Activated CD4-positive, alpha-beta T cell treated with anti-CD3 and anti-CD28 coated beads for 36 hours (primary cell): Measurements from ENCODE around the gene UBB. TPM values are rescaled to one million over a fixed set of nuclear protein-coding genes. Genes with fewer than 3 reads are reported as not detected.
"Not testable (repeated sequence)": the region's sequence is repeated elsewhere in the genome, so short reads cannot be mapped to it uniquely, and the experiment has no call there.

ENCODE experiments used
- ATAC-seq: fragments of 200-7000 bp; cut with Tn5 transposase; one replicate; pipeline ENCODE4 v1.10.0; 2021; ENCODE audit warnings: mild to moderate bottlenecking, moderate library complexity
- CTCF ChIA-PET: fragments of 350-600 bp; sonication (Branson Sonifier 250); formaldehyde crosslinking; loops from one replicate; lab custom pipeline; 2021; ENCODE audit warnings: antibody characterized with exemption; lab: Charles Lee
- POLR2A ChIA-PET: fragments of 350-600 bp; sonication (Branson Sonifier 250); formaldehyde crosslinking; loops from one replicate; lab custom pipeline; 2021; ENCODE audit warnings: antibody characterized with exemption, inconsistent platforms; lab: Charles Lee
- DNase-seq: peaks from one replicate; pipeline ENCODE4 v3.0.0-alpha.2; 2020
- H3K27ac Mint-ChIP-seq: one replicate; pipeline ENCODE4 v1.8.0; 2021; ENCODE audit warnings: mixed read lengths
- H3K27me3 Mint-ChIP-seq: one replicate; pipeline ENCODE4 v1.8.0; 2021; ENCODE audit warnings: mixed read lengths
- H3K36me3 Mint-ChIP-seq: one replicate; pipeline ENCODE4 v1.8.0; 2021; ENCODE audit warnings: low read depth, mixed read lengths
- H3K4me1 Mint-ChIP-seq: one replicate; pipeline ENCODE4 v1.8.0; 2021; ENCODE audit warnings: mixed read lengths
- H3K4me3 Mint-ChIP-seq: one replicate; pipeline ENCODE4 v1.8.0; 2021; ENCODE audit warnings: mild to moderate bottlenecking, moderate library complexity, mixed read lengths
- H3K9me3 Mint-ChIP-seq: one replicate; pipeline ENCODE4 v1.8.0; 2021; ENCODE audit warnings: low read depth, mixed read lengths
- intact Hi-C, 2 experiments: fragments of 100-400 bp; cut with DNase I in 1 of 2; cut with micrococcal nuclease in 1 of 2; formaldehyde crosslinking; loops; one replicate each; pipeline versions ENCODE4 v1.14.2 to v1.15.1; 2022 to 2024; cut with DNase I, micrococcal nuclease
- total RNA-seq, 2 experiments: library from RNA; stranded (reverse); gene quantifications; one replicate each; pipeline ENCODE4 v1.2.3, GENCODE V29; 2021

UBB gene
- total RNA-seq, 2 experiments from 2014 or later, result 1,578 to 1,806 TPM

DNA sequence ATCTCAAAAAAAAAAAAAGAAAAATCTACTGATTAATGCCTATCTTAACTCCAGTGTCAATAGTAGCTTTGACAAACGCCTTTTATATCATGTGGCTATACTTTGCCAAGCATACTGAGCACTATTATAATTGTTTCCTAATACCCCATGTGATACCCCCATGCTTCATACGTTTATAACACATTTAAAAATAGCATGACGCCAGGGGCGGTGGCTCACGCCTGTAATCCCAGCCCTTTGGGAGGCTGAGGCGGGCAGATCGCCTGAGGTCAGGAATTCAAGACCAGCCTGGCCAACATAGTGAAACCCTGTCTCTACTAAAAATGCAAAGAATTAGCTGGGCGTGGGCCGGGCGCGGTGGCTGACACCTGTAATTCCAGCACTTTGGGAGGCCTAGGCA, 11.6 kb downstream of the UBB start:
- H3K36me3 Mint-ChIP-seq, intact Hi-C loops, ATAC-seq, H3K4me1 Mint-ChIP-seq, H3K27ac Mint-ChIP-seq, DNase-seq, H3K27me3 Mint-ChIP-seq, H3K4me3 Mint-ChIP-seq, H3K9me3 Mint-ChIP-seq: not testable (repeated sequence)
- ChIA-PET CTCF (interaction anchor here (0.8 kb wide), 1 partner anchor 782 kb away, joined by 3 read pairs; no protein-coding TSS in a partner anchor), POLR2A (interaction anchor here (0.7 kb wide), 1 partner anchor 46 kb away, joined by 5 read pairs; no protein-coding TSS in a partner anchor)

DNA sequence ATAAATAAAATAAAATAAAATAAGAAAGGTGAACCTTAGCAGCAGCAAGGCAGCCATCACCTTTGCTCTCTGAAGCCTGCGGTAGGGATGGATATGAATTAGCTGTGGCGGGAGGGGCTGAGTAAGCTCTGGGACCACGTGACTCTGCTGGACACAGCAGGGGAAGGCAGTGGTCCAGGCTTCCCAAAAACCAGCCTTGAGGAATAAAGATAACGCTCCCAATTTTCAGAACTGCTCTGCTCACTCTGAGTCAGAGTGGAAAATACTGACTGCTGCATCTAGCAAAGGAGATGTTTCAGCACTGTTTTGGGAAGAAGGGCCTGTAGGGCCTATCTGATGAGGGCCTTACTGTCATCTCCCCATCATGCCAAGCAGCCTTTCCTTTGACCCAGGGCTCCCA, 15.0 kb downstream of the UBB start:
- H3K27ac Mint-ChIP-seq, H3K4me1 Mint-ChIP-seq, POLR2A ChIA-PET, ATAC-seq, H3K36me3 Mint-ChIP-seq, CTCF ChIA-PET, H3K4me3 Mint-ChIP-seq, H3K9me3 Mint-ChIP-seq, intact Hi-C loops, H3K27me3 Mint-ChIP-seq, DNase-seq: not testable (repeated sequence)

GRCh38 chr17:16396693-16397092, 15.8 kb downstream of the UBB start:
- POLR2A ChIA-PET, result interaction anchor here (0.8 kb wide), 1 partner anchor 18 kb away, joined by 4 read pairs; no protein-coding TSS in a partner anchor
- H3K9me3 Mint-ChIP-seq, ATAC-seq, H3K4me3 Mint-ChIP-seq, DNase-seq, CTCF ChIA-PET, H3K27ac Mint-ChIP-seq, H3K4me1 Mint-ChIP-seq, H3K36me3 Mint-ChIP-seq, H3K27me3 Mint-ChIP-seq, intact Hi-C loops: not testable (repeated sequence)

- intact Hi-C loops, result no loop called here
- peak overlapping the region; percentile 2 for H3K27ac Mint-ChIP-seq
- POLR2A ChIA-PET, result no interaction called here
Observed at GRCh38 chr17:16398270-16399267, 17.7 kb downstream of the UBB start.

GRCh38 chr17:16403847-16404246, 23.0 kb downstream of the UBB start:
- H3K4me3 Mint-ChIP-seq, H3K27me3 Mint-ChIP-seq, H3K36me3 Mint-ChIP-seq, intact Hi-C loops, ATAC-seq, H3K27ac Mint-ChIP-seq, H3K9me3 Mint-ChIP-seq, POLR2A ChIA-PET, DNase-seq, H3K4me1 Mint-ChIP-seq: not testable (repeated sequence)
- CTCF ChIA-PET, result interaction anchor here (0.8 kb wide), 2 partner anchors 9 to 35 kb away, joined by 3 read pairs; no protein-coding TSS in a partner anchor

More at GRCh38 chr17:16398270-16399267, 17.7 kb downstream of the UBB start:
- H3K27me3 Mint-ChIP-seq, result no peaks in the 10 kb centered on the region
- CTCF ChIA-PET, result interaction anchor here (0.9 kb wide), 1 partner anchor 18 kb away, joined by 3 read pairs; no protein-coding TSS in a partner anchor
- DNase-seq (peak; percentile 58), ATAC-seq (peak; percentile 98)
- H3K4me1 Mint-ChIP-seq, result peaks cover 8% of the 10 kb centered on the region
- H3K4me3 Mint-ChIP-seq, result no peak overlapping the region
- no peaks in the 10 kb centered on the region for H3K36me3 Mint-ChIP-seq
- H3K9me3 Mint-ChIP-seq, result no peaks in the 10 kb centered on the region

DNA sequence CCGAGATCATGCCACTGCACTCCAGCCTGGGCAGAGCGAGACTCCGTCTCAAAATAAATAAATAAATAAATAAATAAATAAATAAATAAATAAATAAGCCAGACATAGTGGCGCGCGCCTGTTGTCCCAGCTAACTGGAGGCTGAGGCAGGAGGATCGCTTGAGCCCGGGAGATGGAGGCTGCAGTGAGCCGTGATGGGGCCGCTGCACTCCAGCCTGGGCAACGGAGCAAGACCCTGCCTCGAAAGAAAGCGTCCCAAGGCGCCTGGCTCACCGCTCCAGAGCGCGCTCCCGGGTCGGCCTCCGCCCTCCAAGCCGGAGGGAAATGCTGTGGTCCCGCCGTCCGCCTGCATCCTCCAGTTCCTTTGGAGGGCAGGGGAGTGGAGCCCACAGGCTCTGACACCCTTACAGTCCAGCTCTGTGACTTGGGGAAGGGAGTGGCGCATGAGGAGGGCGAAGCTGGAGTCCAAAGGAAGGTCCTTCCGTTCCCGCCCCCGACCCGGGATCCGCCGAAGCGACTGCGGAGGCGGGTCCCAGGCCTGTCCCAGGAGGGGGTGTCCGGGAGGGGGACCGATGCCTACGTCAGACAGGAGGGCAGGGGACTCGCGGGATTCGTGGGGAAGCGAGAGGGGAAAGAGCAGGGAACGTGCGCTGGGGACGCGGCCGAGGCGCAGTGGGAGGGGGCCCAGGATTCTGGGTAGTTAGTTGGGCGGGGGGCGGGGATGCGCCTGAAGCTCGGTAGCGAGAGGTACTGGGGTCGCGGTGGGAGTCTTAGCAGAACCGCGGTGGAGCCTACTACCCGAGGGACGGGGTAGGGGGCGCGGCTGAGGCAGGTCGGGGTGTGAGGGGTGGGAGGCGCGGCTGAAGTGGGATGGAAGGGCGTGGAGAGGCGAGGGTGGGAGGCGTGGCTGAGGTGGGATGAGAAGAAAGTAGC, 26.1 kb downstream of the UBB start:
- Mint-ChIP-seq H3K4me3 (peak overlapping the region; percentile 50), H3K9me3 (no peaks in the 10 kb centered on the region), H3K36me3 (no peaks in the 10 kb centered on the region), H3K4me1 (peaks cover 6% of the 10 kb centered on the region), H3K27me3 (peaks cover 9% of the 10 kb centered on the region), H3K27ac (no peak overlapping the region)
- ATAC-seq (peak; percentile 47), DNase-seq (peak; percentile 30)
- ChIA-PET POLR2A (interaction anchor here (1.2 kb wide), 1 partner anchor 32 kb away, joined by 3 read pairs; no protein-coding TSS in a partner anchor), CTCF (interaction anchor here (0.5 to 0.6 kb wide), 2 partner anchors 44 to 139 kb away, joined by 3 read pairs; no protein-coding TSS in a partner anchor)
- intact Hi-C loops, result no loop called here

DNA sequence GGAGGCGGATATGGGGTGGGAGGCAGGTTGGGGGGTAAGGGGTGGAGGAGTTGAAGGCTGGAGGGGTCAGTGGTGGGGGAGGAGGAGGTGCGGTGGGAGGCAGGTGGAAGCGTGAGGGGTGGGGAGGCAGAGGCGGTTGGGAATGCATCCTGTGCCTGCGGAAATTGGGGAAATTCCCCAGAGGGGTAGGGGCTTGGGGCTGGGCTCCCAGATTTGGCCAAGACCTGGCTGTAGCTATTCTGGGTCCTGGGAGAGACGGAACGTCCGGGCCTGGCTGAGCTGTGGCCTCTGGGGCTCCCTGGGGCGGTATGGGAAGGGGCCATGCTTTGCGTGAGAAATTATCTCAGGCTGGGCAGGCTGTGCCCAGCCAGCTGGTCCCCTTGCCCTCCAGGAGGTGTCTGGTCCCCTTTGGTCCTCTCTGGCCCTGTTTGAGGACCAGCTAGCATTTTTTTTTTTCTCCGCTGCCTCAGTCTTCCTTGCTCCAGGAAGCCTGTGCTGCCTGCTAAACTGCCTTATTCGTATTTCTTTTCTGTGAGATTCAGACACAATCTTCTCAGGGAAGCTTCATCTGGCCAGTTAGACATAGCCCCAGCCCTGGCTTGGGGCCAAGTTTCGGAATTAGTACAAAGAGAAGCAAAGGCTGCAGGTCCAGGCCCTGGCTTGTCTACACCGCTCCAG, 27.2 kb downstream of the UBB start:
- peak; percentile 36 for ATAC-seq
- Mint-ChIP-seq H3K4me1 (peaks cover 6% of the 10 kb centered on the region), H3K36me3 (no peaks in the 10 kb centered on the region), H3K27me3 (peaks cover 9% of the 10 kb centered on the region), H3K9me3 (no peaks in the 10 kb centered on the region), H3K4me3 (no peak overlapping the region), H3K27ac (no peak overlapping the region)
- DNase-seq, result peak; percentile 48
- POLR2A ChIA-PET, result interaction anchor here (1.2 kb wide), 1 partner anchor 31 kb away, joined by 3 read pairs; no protein-coding TSS in a partner anchor
- intact Hi-C loops, result no loop called here
- CTCF ChIA-PET, result interaction anchor here (0.6 kb wide), 1 partner anchor 51 kb away, joined by 3 read pairs; no protein-coding TSS in a partner anchor

DNA sequence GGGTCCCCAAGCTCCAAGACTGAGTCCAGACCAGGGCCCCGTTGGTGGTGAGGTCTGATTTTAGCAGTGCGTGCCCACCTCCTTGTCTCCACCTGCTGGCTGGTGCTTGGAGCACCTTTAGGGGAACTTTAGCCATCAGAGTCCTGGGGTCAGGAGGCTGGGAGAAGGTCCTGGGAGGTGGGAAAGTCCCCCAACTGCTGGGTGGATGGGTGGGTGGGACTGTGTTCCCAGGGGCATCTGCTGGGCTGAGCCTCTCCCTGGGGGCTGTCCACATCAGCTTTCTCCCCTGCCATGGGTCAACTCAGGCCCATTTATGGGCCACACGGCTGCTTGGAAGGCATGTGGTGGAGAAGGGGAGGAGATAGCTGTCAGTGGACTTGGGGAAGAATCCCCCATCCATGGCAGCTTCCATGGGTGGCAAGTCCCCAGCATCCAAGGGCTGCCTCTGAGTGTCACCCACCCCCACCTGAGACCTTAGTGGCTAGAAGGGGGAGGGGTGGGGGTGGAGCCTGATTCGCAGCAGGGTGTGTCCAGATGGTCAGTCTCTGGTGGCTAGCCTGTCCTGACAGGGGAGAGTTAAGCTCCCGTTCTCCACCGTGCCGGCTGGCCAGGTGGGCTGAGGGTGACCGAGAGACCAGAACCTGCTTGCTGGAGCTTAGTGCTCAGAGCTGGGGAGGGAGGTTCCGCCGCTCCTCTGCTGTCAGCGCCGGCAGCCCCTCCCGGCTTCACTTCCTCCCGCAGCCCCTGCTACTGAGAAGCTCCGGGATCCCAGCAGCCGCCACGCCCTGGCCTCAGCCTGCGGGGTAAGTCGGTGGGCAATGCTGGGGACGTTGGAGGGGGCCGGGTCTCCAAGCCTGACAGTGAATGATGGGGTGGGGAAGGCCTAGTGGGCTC, 34.4 kb downstream of the UBB start, which contains the start of gene TRPV2:
TSS of gene TRPV2 (plus strand) at position 541 of the 894 bp plus-strand sequence. CDS start 2,098 bp downstream, outside the sequence.
- intact Hi-C loops, result loop anchor here (1.0 to 10.0 kb wide), 5 partner anchors 29 to 1547 kb away; partner anchors contain the start of gene ADORA2B (in 1 of the 2)
- H3K27ac Mint-ChIP-seq, result peak within 1 kb of the TSS; percentile 99
- peak within 1 kb of the TSS; percentile 100 for H3K4me3 Mint-ChIP-seq
- peaks cover 46% of the 10 kb centered on the region for H3K4me1 Mint-ChIP-seq
- peaks cover 28% of the 10 kb centered on the region for H3K36me3 Mint-ChIP-seq
- ChIA-PET CTCF (interaction anchor here (0.6 to 3.4 kb wide), 14 partner anchors 12 to 106 kb away, joined by 3 to 29 read pairs (median 4); no protein-coding TSS in a partner anchor), POLR2A (interaction anchor here (0.5 to 2.5 kb wide), 5 partner anchors 18 to 52 kb away, joined by 3 to 29 read pairs (median 9); partner anchors contain the start of gene UBB)
- ATAC-seq, result peak; percentile 15
- no peaks in the 10 kb centered on the region for H3K9me3 Mint-ChIP-seq
- DNase-seq, result peak; percentile 72
- no peaks in the 10 kb centered on the region for H3K27me3 Mint-ChIP-seq

- intact Hi-C loops, result loop anchor here (2.0 to 10.0 kb wide), 6 partner anchors 37 to 1545 kb away; partner anchors contain the start of genes ADORA2B (in 1 of the 2), NCOR1 (in 1 of the 2) and UBB (in 1 of the 2)
- no peaks in the 10 kb centered on the region for H3K27me3 Mint-ChIP-seq
- peaks cover 53% of the 10 kb centered on the region for H3K4me1 Mint-ChIP-seq
- no peaks in the 10 kb centered on the region for H3K9me3 Mint-ChIP-seq
- H3K27ac Mint-ChIP-seq, result peak overlapping the region; percentile 99
- H3K4me3 Mint-ChIP-seq, result no peak overlapping the region
- CTCF ChIA-PET, result interaction anchor here (0.7 to 3.4 kb wide), 3 partner anchors 53 to 130 kb away, joined by 3 to 29 read pairs (median 9); no protein-coding TSS in a partner anchor
- POLR2A ChIA-PET, result no interaction called here
- ATAC-seq, result no peak
- peaks cover 34% of the 10 kb centered on the region for H3K36me3 Mint-ChIP-seq
- DNase-seq, result no peak
Observed at GRCh38 chr17:16417399-16417798, 36.5 kb downstream of the UBB start.
